SK-N-SH treated with all-trans-retinoic acid at 6 μM for 48 hours (cell line): ENCODE results near the gene SNRPB2.

Source experiments
- BACH2 ChIP-seq: fragments of 250-450 bp; sonication (Bioruptor Pico); IDR thresholded peaks from 2 replicates; pipeline ENCODE4 v1.9.0; 2021; ENCODE audit warnings: mild to moderate bottlenecking, borderline replicate concordance
- CREB5 ChIP-seq: fragments of 250-450 bp; sonication (Bioruptor Pico); IDR thresholded peaks from 2 replicates; pipeline ENCODE4 v1.5.1; 2020; ENCODE audit warnings: low read depth, mild to moderate bottlenecking, moderate library complexity
- ISL1 ChIP-seq: fragments of 250-450 bp; sonication (Bioruptor Pico); IDR thresholded peaks from 2 replicates; pipeline ENCODE4 v2.1.2; 2022; ENCODE audit warnings: mild to moderate bottlenecking, moderate library complexity
- PATZ1 ChIP-seq: fragments of 250-450 bp; sonication (Bioruptor Pico); IDR thresholded peaks from 2 replicates; pipeline ENCODE4 v1.8.0; 2020; ENCODE audit warnings: mild to moderate bottlenecking, moderate library complexity, borderline replicate concordance
- TCF4 ChIP-seq: fragments of 250-450 bp; sonication (Bioruptor Pico); IDR thresholded peaks from 2 replicates; pipeline ENCODE4 v1.8.0; 2021; ENCODE audit warnings: mild to moderate bottlenecking, moderate library complexity, borderline replicate concordance
- TOX ChIP-seq: fragments of 250-450 bp; sonication (Bioruptor Pico); IDR thresholded peaks from 2 replicates; pipeline ENCODE4 v1.8.0; 2021; ENCODE audit warnings: mild to moderate bottlenecking, moderate library complexity, borderline replicate concordance
- ZFP3 ChIP-seq: fragments of 250-450 bp; sonication (Bioruptor Pico); IDR thresholded peaks from 2 replicates; pipeline ENCODE4 v1.5.0; 2020; ENCODE audit warnings: mild to moderate bottlenecking, moderate library complexity
- ZFP30 ChIP-seq: fragments of 450-650 bp; formaldehyde crosslinking; IDR thresholded peaks from 2 replicates; pipeline ENCODE4 v1.5.0; 2022; ENCODE audit warnings: mild to moderate bottlenecking, moderate library complexity
- ZNF565 ChIP-seq: fragments of 450-650 bp; formaldehyde crosslinking; conservative IDR thresholded peaks from 2 replicates; pipeline ENCODE4 v1.5.0; 2020; ENCODE audit warnings: low read depth, mild to moderate bottlenecking, moderate library complexity

- TF ChIP-seq ISL1 (CRISPR knock-in tag): no peak
- TF ChIP-seq TCF4 (CRISPR knock-in tag): no peak
- TF ChIP-seq PATZ1 (CRISPR knock-in tag): no peak
- TF ChIP-seq ZFP30 (CRISPR knock-in tag): no peak
- no peak for TF ChIP-seq BACH2 (CRISPR knock-in tag)
- TF ChIP-seq CREB5 (CRISPR knock-in tag): no peak
- TF ChIP-seq TOX: no peak
- no peak for TF ChIP-seq ZNF565
- no peak for TF ChIP-seq ZFP3 (CRISPR knock-in tag)
Observed at GRCh38 chr20:16745204-16745603, 15.4 kb downstream of the SNRPB2 start.
